Epidermal melanocyte (primary cell): ENCODE results near the gene CDK2AP2.
"Not testable (repeated sequence)": the region's sequence is repeated elsewhere in the genome, so short reads cannot be mapped to it uniquely, and the experiment has no call there.

ENCODE experiments used
- DNase-seq: peaks from one replicate; pipeline ENCODE4 v3.0.0; 2011; ENCODE audit warnings: low spot score; ENCODE audit not compliant: insufficient read length

The CDK2AP2 gene

GRCh38 chr11:67466367-67466766, 41.6 kb downstream of the CDK2AP2 start:
- no peak for DNase-seq

- not testable (repeated sequence) for DNase-seq
Measured at GRCh38 chr11:67465530-67465929, 42.4 kb downstream of the CDK2AP2 start.

GRCh38 chr11:67465189-67465510, 42.8 kb downstream of the CDK2AP2 start:
- DNase-seq = no peak

- peak; percentile 78 for DNase-seq
Measured at GRCh38 chr11:67464411-67465188, 43.4 kb downstream of the CDK2AP2 start.

- DNase-seq = no peak
Measured at GRCh38 chr11:67463680-67464410, 44.1 kb downstream of the CDK2AP2 start.

GRCh38 chr11:67463186-67463585, 44.8 kb downstream of the CDK2AP2 start:
- DNase-seq = no peak

GRCh38 chr11:67458266-67458665, 49.7 kb downstream of the CDK2AP2 start:
- DNase-seq = no peak

- DNase-seq = no peak
Measured at GRCh38 chr11:67457453-67457852, 50.5 kb downstream of the CDK2AP2 start.
